ENCODE measurements around the gene SYNGR3.

DNA sequence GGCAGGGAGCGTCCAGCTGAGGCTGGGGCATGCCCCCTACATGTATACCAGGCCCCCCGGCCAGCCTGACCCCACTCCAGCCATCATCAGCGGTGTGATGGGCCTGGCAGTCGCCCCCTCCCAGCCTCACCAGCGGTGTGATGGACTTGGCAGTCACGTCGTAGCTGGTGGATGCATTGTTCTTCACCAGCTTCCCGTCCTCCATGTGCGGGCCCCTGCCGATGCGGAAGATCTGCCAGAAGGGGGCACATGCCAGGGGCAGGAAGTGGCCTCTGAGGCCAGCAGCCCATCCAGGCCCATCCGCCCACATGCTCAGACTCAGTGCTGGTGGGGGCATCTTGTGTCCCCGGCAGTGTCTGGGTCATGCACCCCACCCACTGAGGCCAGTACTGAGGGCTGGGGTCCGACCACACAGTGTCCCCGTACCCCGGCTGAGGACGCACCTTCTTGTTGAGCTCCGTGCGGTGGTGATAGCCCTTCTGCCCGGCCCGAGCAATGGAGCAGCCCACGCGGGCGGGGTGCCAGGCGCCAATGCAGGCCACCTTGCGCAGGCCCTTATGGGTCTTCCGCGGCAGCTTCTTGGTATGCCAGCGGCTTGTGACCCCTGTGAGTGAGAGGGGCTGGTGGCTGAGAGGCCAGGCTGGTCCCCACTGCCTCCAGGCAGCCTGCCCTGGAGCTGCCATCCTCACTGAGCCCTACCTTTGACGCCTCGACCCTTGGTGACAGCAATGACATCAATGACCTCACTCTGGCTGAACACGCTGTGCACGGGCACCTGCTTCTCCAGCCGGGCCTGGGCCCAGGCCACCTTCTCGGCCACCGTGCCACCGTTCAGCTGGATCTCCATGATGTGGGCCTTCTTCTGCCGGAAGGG lies 43.0 kb upstream of the SYNGR3 start:
- TF ChIP-seq, protein P1, sequence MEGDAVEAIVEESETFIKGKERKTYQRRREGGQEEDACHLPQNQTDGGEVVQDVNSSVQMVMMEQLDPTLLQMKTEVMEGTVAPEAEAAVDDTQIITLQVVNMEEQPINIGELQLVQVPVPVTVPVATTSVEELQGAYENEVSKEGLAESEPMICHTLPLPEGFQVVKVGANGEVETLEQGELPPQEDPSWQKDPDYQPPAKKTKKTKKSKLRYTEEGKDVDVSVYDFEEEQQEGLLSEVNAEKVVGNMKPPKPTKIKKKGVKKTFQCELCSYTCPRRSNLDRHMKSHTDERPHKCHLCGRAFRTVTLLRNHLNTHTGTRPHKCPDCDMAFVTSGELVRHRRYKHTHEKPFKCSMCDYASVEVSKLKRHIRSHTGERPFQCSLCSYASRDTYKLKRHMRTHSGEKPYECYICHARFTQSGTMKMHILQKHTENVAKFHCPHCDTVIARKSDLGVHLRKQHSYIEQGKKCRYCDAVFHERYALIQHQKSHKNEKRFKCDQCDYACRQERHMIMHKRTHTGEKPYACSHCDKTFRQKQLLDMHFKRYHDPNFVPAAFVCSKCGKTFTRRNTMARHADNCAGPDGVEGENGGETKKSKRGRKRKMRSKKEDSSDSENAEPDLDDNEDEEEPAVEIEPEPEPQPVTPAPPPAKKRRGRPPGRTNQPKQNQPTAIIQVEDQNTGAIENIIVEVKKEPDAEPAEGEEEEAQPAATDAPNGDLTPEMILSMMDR (IDR thresholded peaks at IDR 0.05): no peak
- TF ChIP-seq POLR2A (IDR thresholded peaks at IDR 0.05): no peak

Measured in adrenal gland (tissue), 5 donors.